ENCODE data around the gene CFAP47.

CFAP47 gene

DNA sequence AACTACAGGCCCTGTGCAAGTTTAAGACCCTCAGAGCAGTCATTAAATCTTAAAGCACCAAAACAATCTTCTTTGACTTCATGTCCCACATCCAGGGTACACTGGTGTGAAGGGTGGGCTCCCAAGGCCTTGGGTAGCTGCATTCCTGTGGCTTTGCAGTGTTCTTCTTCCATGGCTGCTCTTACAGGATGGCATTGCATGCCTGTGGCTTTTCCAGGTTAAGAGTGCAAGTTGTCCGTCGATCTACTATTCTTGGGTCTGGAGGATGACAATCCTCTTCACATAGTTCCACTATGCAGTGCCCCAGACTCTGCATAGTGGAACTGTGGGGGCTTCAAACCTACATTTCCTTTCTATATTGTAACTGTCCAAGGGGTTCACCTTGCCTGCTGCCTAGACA lies 494.5 kb downstream of the CFAP47 start:
- DNase-seq (ENCODE audit: low read depth), result no peak
- H3K4me3 ChIP-seq (ENCODE audit: low read depth, low read length), result no peak overlapping the region
- TF ChIP-seq, protein P1, sequence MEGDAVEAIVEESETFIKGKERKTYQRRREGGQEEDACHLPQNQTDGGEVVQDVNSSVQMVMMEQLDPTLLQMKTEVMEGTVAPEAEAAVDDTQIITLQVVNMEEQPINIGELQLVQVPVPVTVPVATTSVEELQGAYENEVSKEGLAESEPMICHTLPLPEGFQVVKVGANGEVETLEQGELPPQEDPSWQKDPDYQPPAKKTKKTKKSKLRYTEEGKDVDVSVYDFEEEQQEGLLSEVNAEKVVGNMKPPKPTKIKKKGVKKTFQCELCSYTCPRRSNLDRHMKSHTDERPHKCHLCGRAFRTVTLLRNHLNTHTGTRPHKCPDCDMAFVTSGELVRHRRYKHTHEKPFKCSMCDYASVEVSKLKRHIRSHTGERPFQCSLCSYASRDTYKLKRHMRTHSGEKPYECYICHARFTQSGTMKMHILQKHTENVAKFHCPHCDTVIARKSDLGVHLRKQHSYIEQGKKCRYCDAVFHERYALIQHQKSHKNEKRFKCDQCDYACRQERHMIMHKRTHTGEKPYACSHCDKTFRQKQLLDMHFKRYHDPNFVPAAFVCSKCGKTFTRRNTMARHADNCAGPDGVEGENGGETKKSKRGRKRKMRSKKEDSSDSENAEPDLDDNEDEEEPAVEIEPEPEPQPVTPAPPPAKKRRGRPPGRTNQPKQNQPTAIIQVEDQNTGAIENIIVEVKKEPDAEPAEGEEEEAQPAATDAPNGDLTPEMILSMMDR (IDR thresholded peaks at IDR 0.05; ENCODE audit: low read depth, low read length, missing control alignments), result no peak

- TF ChIP-seq, protein P1 (IDR thresholded peaks at IDR 0.05; ENCODE audit: low read depth, low read length, missing control alignments), result no peak
- DNase-seq (ENCODE audit: low read depth), result no peak
Observed at GRCh38 chrX:36422368-36422767, 502.8 kb downstream of the CFAP47 start.

GRCh38 chrX:36431819-36432218 lies 512.3 kb downstream of the CFAP47 start:
- DNase-seq (ENCODE audit: low read depth), result no peak
- TF ChIP-seq, protein P1 (IDR thresholded peaks at IDR 0.05; ENCODE audit: low read depth, low read length, missing control alignments), result no peak
- H3K4me3 ChIP-seq (ENCODE audit: low read depth, low read length), result no peak overlapping the region

More at GRCh38 chrX:36422368-36422767, 502.8 kb downstream of the CFAP47 start:
- no peak overlapping the region for H3K4me3 ChIP-seq (ENCODE audit: low read depth, low read length)

DNA sequence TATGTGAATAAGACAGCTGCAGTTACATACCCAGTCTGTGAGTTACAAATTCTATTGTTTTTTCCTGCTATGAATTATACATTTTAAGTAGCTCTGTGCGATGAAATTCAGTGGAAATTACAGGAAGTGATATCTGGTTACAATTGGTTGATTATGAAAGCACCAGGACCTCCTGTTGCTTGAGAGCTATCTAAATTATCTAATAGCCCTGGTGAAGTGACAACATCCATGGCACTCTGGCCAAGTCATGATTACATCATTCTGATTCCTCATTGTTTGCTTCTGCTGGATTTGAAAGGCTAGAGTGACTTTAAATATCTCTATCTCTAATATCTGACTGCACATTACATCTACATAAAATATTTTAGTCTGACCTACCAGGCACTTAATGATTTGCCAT lies 515.0 kb downstream of the CFAP47 start:
- no peak for DNase-seq (ENCODE audit: low read depth)
- TF ChIP-seq, protein P1 (IDR thresholded peaks at IDR 0.05; ENCODE audit: low read depth, low read length, missing control alignments), result no peak
- no peak overlapping the region for H3K4me3 ChIP-seq (ENCODE audit: low read depth, low read length)
